Kidney epithelial cell (primary cell): ENCODE results near the gene CENPC. TPM values are rescaled to one million over a fixed set of nuclear protein-coding genes. Genes with fewer than 3 reads are reported as not detected.

Experiments
- DNase-seq: peaks from one replicate; pipeline ENCODE4 v3.0.0-alpha.2; 2010; ENCODE audit warnings: low read depth
- H3K27me3 ChIP-seq: 2 replicates; pipeline ENCODE4 v1.6.0; 2011; ENCODE audit warnings: low read length; ENCODE audit not compliant: control insufficient read depth, insufficient read depth
- H3K36me3 ChIP-seq: 2 replicates; pipeline ENCODE4 v1.5.1; 2011; ENCODE audit warnings: low read length; ENCODE audit not compliant: control insufficient read depth, insufficient read depth
- H3K4me3 ChIP-seq: 2 replicates; pipeline ENCODE4 v1.5.1; 2011; ENCODE audit warnings: low read depth, mild to moderate bottlenecking, control low read depth, low read length
- total RNA-seq: library from RNA; depleted of rRNA; stranded (reverse); fragments of >200 nt; gene quantifications from 2 replicates; pipeline ENCODE4 v1.2.3, GENCODE V29; 2015
- TF ChIP-seq, protein P1 (sequence below): IDR thresholded peaks from 2 replicates; pipeline ENCODE4 v1.5.1; 2011; ENCODE audit warnings: mild to moderate bottlenecking, moderate library complexity, low read length, control low read depth, inconsistent platforms; ENCODE audit not compliant: insufficient read depth, poor library complexity, severe bottlenecking

CENPC gene
- total RNA-seq, 1 donor from 2014 or later = 7.8 TPM

DNA sequence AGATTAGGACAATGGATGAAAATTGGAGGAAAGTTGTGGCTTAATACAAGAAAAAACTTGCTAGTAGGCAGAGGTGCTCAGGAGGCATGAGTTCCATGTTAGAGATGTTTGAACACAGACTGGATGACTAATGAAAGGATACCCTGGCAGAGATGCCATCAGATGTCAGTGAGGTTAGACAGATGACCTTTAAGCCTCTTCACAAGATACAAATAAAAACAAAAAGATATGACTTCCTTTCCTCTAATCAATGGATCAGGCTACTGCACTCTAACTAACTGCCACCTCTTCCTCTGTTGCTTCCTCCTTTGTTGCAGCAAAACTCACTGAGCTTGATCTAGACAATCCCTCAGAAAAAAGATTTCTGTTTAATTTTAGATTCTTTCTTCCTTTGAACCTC lies 27.9 kb upstream of the CENPC start:
- TF ChIP-seq, protein P1, sequence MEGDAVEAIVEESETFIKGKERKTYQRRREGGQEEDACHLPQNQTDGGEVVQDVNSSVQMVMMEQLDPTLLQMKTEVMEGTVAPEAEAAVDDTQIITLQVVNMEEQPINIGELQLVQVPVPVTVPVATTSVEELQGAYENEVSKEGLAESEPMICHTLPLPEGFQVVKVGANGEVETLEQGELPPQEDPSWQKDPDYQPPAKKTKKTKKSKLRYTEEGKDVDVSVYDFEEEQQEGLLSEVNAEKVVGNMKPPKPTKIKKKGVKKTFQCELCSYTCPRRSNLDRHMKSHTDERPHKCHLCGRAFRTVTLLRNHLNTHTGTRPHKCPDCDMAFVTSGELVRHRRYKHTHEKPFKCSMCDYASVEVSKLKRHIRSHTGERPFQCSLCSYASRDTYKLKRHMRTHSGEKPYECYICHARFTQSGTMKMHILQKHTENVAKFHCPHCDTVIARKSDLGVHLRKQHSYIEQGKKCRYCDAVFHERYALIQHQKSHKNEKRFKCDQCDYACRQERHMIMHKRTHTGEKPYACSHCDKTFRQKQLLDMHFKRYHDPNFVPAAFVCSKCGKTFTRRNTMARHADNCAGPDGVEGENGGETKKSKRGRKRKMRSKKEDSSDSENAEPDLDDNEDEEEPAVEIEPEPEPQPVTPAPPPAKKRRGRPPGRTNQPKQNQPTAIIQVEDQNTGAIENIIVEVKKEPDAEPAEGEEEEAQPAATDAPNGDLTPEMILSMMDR = no peak
- H3K27me3 ChIP-seq = no peaks in the 10 kb centered on the region
- H3K4me3 ChIP-seq = no peak overlapping the region
- H3K36me3 ChIP-seq = no peaks in the 10 kb centered on the region
- no peak for DNase-seq

DNA sequence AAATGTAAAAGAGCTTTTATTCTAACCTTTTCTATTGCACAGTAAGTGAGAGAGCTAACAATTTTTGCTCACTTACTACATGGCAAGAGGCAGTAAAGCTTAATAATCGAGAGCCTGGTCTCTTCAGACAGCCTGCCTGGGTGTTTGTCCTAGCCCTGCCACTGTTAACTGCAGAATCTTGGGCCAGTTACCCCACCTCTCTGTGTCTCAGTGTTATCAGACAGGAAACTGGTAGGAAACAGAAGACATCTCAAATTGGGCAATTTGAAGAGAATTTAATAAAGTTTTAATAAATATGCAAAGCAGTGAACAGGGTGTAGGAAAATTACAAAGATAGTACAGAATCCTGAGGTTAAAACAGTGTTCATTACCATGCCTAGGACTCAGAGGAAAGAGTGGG lies 26.7 kb upstream of the CENPC start:
- no peak overlapping the region for H3K4me3 ChIP-seq
- TF ChIP-seq, protein P1 = no peak
- no peaks in the 10 kb centered on the region for H3K36me3 ChIP-seq
- H3K27me3 ChIP-seq = no peaks in the 10 kb centered on the region
- DNase-seq = no peak

DNA sequence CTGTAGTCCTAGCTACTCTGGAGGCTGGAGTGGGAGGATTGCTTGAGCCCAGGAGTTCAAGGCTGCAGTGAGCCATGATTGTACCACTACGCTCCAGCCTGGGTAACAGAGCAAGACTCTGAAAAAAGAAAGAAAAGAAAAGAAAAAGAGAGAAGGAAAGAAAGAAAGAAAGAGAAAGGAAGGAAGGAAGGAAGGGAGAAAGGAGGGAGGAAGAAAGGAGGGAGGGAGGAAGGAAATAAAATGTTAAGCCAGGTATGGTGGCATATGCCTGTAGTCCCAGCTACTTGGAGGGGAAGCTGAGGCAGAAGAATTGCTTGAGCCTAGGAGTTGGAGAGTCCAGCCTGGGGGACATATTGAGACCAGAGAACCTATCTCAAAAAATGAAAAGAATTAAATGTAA lies 25.2 kb upstream of the CENPC start:
- no peak for DNase-seq
- TF ChIP-seq, protein P1 = no peak

DNA sequence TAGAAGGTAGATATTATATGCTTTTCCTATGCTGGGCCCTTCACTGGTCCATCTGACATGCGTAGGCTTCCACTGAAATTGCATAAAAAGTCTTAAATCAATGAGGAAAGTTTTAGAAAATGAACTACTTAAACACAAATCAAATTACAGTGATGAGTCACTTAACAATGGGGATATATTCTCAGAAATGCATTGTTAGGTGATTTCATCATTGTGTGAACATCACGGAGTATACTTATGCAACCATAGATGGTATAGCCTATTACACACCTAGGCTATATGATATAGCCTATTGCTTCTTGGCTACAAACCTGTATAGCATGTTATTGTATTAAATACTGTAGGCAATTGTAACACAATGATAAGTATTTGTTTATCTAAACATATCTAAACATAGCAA lies 23.5 kb upstream of the CENPC start:
- no peak for DNase-seq

More for the DNA sequence above, 25.2 kb upstream of the CENPC start:
- Histone ChIP-seq H3K27me3 (no peaks in the 10 kb centered on the region), H3K36me3 (no peaks in the 10 kb centered on the region), H3K4me3 (no peak overlapping the region)

DNA sequence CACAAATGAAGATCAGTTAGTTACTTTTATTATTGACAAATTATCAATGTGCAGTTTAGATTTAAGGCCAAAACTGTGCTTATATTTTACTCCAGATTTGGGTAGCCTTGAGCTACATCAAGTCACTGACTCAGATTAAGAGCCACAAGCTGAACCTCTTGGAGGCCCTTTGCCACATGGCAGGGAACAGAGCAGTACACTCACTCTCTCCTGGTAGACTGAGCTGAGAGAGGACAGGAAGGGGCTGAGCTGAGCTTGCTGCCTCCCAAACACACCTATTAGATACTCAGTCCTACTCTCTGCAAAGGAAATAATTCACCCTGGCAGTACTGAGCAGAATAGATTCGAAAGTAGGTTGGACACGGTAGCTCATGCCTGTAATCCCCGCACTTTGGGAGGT lies 21.0 kb upstream of the CENPC start:
- H3K4me3 ChIP-seq = no peak overlapping the region

More for the DNA sequence above, 23.5 kb upstream of the CENPC start:
- Histone ChIP-seq H3K36me3 (no peaks in the 10 kb centered on the region), H3K27me3 (no peaks in the 10 kb centered on the region), H3K4me3 (no peak overlapping the region)
- TF ChIP-seq, protein P1 = no peak

DNA sequence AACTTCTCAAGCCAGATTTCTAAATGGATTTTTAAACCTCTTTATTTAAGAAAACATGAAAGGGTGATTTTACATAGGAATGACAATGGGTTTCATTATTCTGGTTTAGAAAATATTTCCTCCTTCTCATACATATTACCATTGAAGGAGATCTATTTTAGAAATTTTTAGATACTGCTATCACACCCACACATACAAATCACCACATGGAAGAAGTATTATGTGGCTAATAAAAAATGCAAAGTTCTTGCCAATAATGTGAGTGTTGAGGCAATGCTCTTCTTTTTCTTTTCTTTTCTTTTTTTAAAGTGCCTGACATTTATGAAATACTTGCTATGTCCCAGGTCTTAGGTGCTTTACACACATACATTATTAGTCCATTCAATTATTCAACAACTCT lies 20.0 kb upstream of the CENPC start:
- TF ChIP-seq, protein P1 = no peak
- no peak for DNase-seq
- no peaks in the 10 kb centered on the region for H3K27me3 ChIP-seq
- no peak overlapping the region for H3K4me3 ChIP-seq
- H3K36me3 ChIP-seq = no peaks in the 10 kb centered on the region

More for the DNA sequence above, 21.0 kb upstream of the CENPC start:
- DNase-seq = no peak
- Histone ChIP-seq H3K27me3 (no peaks in the 10 kb centered on the region), H3K36me3 (no peaks in the 10 kb centered on the region)
- TF ChIP-seq, protein P1 = no peak
